LNCAP (cell line): Measurements from ENCODE around the gene PEPD.

Experiments
- CTCF ChIP-seq: fragments of 450-650 bp; IDR thresholded peaks from 2 replicates; pipeline ENCODE4 v1.5.1; 2017; ENCODE audit warnings: mild to moderate bottlenecking

Gene PEPD

GRCh38 chr19:33381101-33381500, 140.5 kb downstream of the PEPD start:
- TF ChIP-seq CTCF: no peak

GRCh38 chr19:33379151-33379829, 142.3 kb downstream of the PEPD start:
- no peak for TF ChIP-seq CTCF

GRCh38 chr19:33377586-33378475, 143.8 kb downstream of the PEPD start:
- no peak for TF ChIP-seq CTCF

- TF ChIP-seq CTCF: no peak
Measured at GRCh38 chr19:33376941-33377557, 144.5 kb downstream of the PEPD start.

GRCh38 chr19:33376423-33376822, 145.2 kb downstream of the PEPD start:
- no peak for TF ChIP-seq CTCF

GRCh38 chr19:33375837-33376159, 145.8 kb downstream of the PEPD start:
- no peak for TF ChIP-seq CTCF

- no peak for TF ChIP-seq CTCF
Measured at GRCh38 chr19:33375156-33375836, 146.3 kb downstream of the PEPD start.
